HG02885 (cell line): Measurements from ENCODE around the gene TMCO4.
"Not testable (repeated sequence)": the region's sequence is repeated elsewhere in the genome, so short reads cannot be mapped to it uniquely, and the experiment has no call there.

ENCODE experiments used
- ATAC-seq: cut with Tn5 transposase; IDR thresholded peaks from one replicate; pipeline ENCODE4 v1.9.1; 2021; ENCODE audit warnings: mild to moderate bottlenecking; ENCODE audit not compliant: unreplicated experiment, poor library complexity

Gene TMCO4

GRCh38 chr1:19646377-19647319, 153.1 kb downstream of the TMCO4 start:
- ATAC-seq = no peak

DNA sequence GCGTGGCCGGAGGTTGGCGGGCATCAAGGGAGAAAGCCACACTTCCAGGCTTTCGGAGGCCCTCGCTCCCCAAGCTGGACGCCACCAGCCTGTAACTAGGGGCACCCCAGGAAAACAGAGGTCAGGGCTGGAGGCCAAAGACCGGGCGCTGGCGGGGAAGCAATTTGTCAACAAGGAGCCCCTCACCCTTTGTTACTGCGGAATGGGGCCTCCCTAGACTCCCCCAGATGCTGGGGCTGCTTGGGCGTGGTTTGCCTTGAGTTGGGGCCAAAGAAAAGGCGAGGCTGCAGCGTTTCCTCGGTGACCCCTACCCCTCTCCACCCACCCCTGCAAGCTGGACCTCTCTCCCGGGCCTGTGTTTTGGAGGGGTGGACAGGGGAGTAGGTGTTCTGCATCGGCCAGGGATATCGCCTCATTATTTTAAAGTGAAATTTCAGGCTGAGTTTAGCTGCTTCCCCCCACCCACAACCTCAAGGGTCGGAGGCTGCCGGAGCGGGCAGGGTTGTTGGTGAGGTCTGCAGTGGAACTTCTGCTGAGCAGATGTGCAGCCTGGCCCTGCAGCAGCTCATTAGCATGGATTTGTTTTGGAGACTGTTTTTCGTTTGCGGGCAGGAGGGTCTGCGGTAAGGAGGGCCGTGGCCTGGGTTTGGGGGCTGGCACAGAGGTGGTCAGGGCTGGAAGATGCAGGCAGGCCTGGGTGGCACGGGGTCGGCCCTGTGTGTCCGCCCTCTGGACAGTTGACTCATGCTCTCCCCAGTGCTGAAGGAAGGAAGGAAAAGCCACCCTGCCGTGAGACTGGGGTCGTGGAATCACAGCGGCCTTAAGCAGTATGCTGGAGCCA, 154.1 kb downstream of the TMCO4 start:
- ATAC-seq = no peak

GRCh38 chr1:19644681-19645410, 154.9 kb downstream of the TMCO4 start:
- ATAC-seq = no peak

DNA sequence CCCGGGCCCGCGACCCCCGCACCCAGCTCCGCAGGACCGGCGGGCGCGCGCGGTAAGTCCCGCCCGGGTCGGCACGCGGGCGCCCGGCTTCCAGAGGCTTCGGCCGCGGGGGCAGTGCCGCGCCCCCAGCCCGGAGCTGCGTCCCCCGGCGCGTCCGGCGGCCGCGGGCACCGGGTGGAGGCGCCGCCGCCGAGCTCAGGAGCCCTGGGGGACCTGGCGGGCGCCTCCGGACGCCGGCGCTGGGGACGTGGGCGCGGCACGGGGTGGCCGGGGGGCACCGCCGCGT, 155.4 kb downstream of the TMCO4 start:
- peak; percentile 27 for ATAC-seq

DNA sequence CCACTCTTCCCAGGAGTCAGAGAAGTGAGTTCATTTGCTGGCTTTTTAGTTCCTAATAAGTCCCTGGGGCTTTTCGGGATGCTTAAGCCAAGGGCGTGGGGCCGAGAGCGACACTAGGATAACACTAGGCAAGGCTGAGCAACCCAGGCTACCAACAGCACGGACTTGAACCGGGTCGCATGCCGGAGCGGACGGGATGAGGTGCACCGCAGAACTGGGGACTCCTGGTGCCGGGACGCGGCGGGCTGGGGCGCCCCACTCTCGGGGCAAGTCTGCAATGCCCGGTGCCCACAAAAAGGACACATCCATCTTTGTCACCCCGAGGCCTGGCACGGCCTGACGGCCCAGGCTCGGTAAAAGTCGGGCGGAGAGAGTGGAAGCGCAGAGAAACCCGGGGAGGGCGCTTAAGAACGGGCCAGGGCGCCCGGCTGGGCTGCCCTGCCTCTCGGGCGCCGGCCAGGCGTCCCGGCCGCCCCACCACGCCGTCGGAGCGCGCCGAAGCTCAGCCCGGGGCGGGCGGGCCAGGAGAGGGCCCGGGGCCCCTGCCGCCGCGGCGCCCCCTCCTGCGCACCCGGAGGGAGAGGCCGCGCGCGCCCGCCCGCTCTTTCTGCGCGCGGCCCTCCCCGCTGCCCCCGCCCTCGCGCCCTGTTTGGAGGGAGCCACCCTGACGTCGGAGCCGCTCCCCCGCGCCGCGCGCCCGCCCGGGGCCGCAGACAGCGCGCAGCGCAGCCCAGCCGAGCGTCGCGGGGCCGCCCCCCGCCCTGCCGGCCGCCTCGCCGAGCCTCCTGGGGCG, 155.9 kb downstream of the TMCO4 start, which contains the start of gene NBL1:
Gene NBL1, plus strand, starts transcription at position 710 of the 793 bp plus-strand sequence. CDS start 10,720 bp downstream, outside the sequence.
- peak; percentile 59 for ATAC-seq

GRCh38 chr1:19643121-19643520, 156.6 kb downstream of the TMCO4 start:
- ATAC-seq = no peak

- no peak for ATAC-seq
Measured at GRCh38 chr1:19640363-19641316, 159.1 kb downstream of the TMCO4 start.

- no peak for ATAC-seq
Measured at GRCh38 chr1:19639999-19640362, 159.7 kb downstream of the TMCO4 start.

DNA sequence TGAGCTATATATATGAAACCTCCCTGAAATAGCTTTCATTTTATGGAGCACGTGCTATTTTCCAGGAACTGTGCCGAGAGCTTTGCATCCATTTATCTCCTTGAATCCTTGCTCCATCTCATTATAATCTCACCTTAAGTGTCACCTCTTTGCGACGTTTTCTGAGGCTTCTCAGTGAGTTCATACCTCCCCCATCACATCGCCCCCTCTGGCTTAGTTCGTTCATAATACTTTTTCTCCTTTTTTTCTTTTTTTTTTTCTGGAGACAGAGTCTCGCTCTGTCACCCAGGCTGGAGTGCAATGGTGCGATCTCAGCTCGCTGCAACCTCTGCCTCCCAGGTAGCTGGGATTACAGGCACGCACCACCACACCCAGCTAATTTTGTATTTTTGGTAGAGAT, 160.5 kb downstream of the TMCO4 start:
- not testable (repeated sequence) for ATAC-seq

DNA sequence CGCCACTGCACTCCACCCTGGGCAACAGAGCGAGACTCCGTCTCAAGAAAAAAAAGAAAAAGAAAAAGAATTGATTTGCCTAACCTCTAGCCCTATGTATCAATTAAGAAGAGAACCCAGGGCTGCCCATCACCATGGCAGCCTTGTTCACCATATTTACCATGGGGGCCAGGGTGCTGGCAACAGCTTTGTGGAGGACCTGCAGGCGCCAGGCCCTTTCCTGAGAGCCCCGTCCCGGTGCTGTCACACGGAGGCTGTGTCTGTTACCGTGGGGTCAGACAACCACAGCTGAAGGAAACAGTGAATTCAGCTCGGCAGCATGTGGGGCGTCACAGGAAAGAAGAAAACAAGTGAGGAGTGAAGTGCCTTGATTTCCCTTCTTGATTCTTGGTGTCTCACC, 162.1 kb downstream of the TMCO4 start:
- ATAC-seq = no peak

- not testable (repeated sequence) for ATAC-seq
Measured at GRCh38 chr1:19636749-19637148, 163.0 kb downstream of the TMCO4 start.

- ATAC-seq = no peak
Measured at GRCh38 chr1:19636065-19636464, 163.7 kb downstream of the TMCO4 start.

GRCh38 chr1:19635646-19636045, 164.1 kb downstream of the TMCO4 start:
- ATAC-seq = no peak

DNA sequence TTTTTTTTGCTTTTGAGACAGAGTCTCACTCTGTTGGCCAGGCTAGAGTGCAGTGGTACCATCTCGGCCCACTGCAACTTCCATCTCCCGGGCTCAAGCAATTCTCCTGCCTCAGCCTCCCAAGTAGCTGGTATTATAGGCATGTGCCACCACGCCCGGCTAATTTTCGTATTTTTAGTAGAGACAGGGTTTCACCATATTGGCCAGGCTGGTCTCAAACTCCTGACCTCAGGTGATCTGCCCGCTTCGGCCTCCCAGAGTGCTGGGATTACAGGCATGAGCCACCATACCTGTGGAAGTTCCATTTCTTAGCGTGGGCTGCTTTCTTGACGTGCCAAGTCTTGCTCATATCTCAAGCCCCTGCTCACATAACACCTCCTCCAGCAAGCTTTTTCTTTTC, 164.7 kb downstream of the TMCO4 start:
- not testable (repeated sequence) for ATAC-seq

DNA sequence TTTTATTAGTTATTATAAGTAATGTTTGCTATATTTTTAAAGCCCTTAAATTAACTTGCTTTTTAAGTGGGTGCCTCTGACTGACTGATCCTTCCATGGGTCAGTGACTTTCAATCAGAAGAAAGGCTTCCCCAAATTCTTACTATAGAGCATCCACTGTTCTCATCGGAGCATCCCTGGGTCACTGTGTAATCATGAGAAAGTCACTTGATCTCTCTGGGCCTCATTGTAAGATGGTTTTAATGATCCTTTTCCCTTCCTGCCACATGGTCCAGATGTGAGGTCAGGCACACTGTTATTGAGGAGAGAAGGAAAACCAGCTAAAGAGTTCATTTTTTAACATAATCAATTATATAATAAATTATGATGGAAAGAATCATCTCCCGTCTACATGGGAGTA, 166.6 kb downstream of the TMCO4 start:
- ATAC-seq = no peak
